Mesothelial cell of epicardium (in vitro differentiated cells): ENCODE measurements around the gene MEST. TPM values are rescaled to one million over a fixed set of nuclear protein-coding genes. Genes with fewer than 3 reads are reported as not detected.

Source experiments
- DNase-seq, 2 experiments: peaks; one replicate each; pipeline ENCODE4 v3.0.0; 2021; ENCODE audit warnings: low spot score in 2 of 2; ENCODE audit not compliant: unreplicated experiment in 2 of 2
- H3K27ac Mint-ChIP-seq: 2 replicates; pipeline ENCODE4 v1.8.0; 2021; ENCODE audit warnings: mixed read lengths
- H3K27me3 Mint-ChIP-seq: 2 replicates; pipeline ENCODE4 v1.8.0; 2021; ENCODE audit warnings: low read depth, mixed read lengths
- H3K36me3 Mint-ChIP-seq: 2 replicates; pipeline ENCODE4 v1.8.0; 2021; ENCODE audit warnings: mixed read lengths
- H3K4me1 Mint-ChIP-seq: 2 replicates; pipeline ENCODE4 v1.8.0; 2021; ENCODE audit warnings: mixed read lengths
- H3K4me3 Mint-ChIP-seq: 2 replicates; pipeline ENCODE4 v1.8.0; 2021; ENCODE audit warnings: mild to moderate bottlenecking, moderate library complexity, mixed read lengths
- H3K9me3 Mint-ChIP-seq: 2 replicates; pipeline ENCODE4 v1.8.0; 2021; ENCODE audit warnings: mixed read lengths
- CTCF ChIP-seq: fragments of 200-600 bp; sonication (generic); IDR thresholded peaks from one replicate; pipeline ENCODE4 v1.5.0; 2021; ENCODE audit warnings: antibody characterized with exemption; ENCODE audit not compliant: unreplicated experiment
- microRNA-seq: library from miRNA; unstranded; fragments of <30 nt; microRNA quantifications from one replicate; pipeline ENCODE4 v1.2.0, GENCODE V29; 2021; ENCODE audit warnings: inconsistent platforms, mixed read lengths
- total RNA-seq: library from RNA; stranded (reverse); gene quantifications from 3 replicates; pipeline ENCODE4 v1.2.1, GENCODE V29; 2021

Gene MEST
- total RNA-seq, 1 donor from 2014 or later, result 616 TPM

- no peaks in the 10 kb centered on the region for H3K4me1 Mint-ChIP-seq
- no peak overlapping the region for H3K4me3 Mint-ChIP-seq
- no peaks in the 10 kb centered on the region for H3K9me3 Mint-ChIP-seq
- TF ChIP-seq CTCF, result no peak
- no peaks in the 10 kb centered on the region for H3K27me3 Mint-ChIP-seq
- peaks cover 22% of the 10 kb centered on the region for H3K36me3 Mint-ChIP-seq
- no peak for DNase-seq
- no peak overlapping the region for H3K27ac Mint-ChIP-seq
Observed at GRCh38 chr7:130543487-130544010, 51.7 kb downstream of the MEST start.

GRCh38 chr7:130544356-130544755 is 52.5 kb downstream of the MEST start:
- Mint-ChIP-seq H3K27ac (no peak overlapping the region), H3K4me3 (no peak overlapping the region), H3K4me1 (no peaks in the 10 kb centered on the region), H3K27me3 (no peaks in the 10 kb centered on the region), H3K36me3 (peaks cover 26% of the 10 kb centered on the region), H3K9me3 (no peaks in the 10 kb centered on the region)
- no peak for TF ChIP-seq CTCF
- no peak for DNase-seq

GRCh38 chr7:130553398-130554029 is 61.6 kb downstream of the MEST start:
- DNase-seq, result no peak
- Mint-ChIP-seq H3K4me3 (no peak overlapping the region), H3K27me3 (no peaks in the 10 kb centered on the region), H3K9me3 (peaks cover 10% of the 10 kb centered on the region), H3K4me1 (peaks cover 29% of the 10 kb centered on the region), H3K36me3 (peaks cover 23% of the 10 kb centered on the region), H3K27ac (peak overlapping the region; percentile 2)
- no peak for TF ChIP-seq CTCF

GRCh38 chr7:130554481-130554880 is 62.6 kb downstream of the MEST start:
- DNase-seq, result no peak
- Mint-ChIP-seq H3K9me3 (peaks cover 10% of the 10 kb centered on the region), H3K27me3 (no peaks in the 10 kb centered on the region), H3K4me1 (peaks cover 29% of the 10 kb centered on the region), H3K36me3 (peaks cover 25% of the 10 kb centered on the region), H3K27ac (peak overlapping the region; percentile 26), H3K4me3 (no peak overlapping the region)
- no peak for TF ChIP-seq CTCF

Small RNA genes within 50 kb of the gene (microRNA-seq; reads per million reads assigned to microRNA genes)
- gene MIR335, result 9,994 reads per million, percentile 96 among the genes with 10 or more reads in this experiment

Other genes starting within 250 kb of the MEST start
- 0.54 to 0.73 TPM (median 0.72 TPM) in 3 replicates for gene CPA2, start 225.2 kb upstream of the MEST start, total RNA-seq
- gene CPA4, start 198.9 kb upstream of the MEST start, total RNA-seq, result 3.9 to 5.8 TPM (median 4.1 TPM) in 3 replicates
- gene CPA5, start 147.3 kb upstream of the MEST start, total RNA-seq, result 0.58 TPM in 1 of 3 replicates, not detected in the others
- gene CPA1, start 111.6 kb upstream of the MEST start, total RNA-seq, result 0.75 to 1.4 TPM (median 1.1 TPM) in 3 replicates
- gene CEP41, start 51.1 kb upstream of the MEST start, total RNA-seq, result 21.7 to 22.5 TPM (median 22.1 TPM) in 3 replicates
- 54.1 to 56.4 TPM (median 55.0 TPM) in 3 replicates for gene COPG2, start 176.7 kb downstream of the MEST start, total RNA-seq
- gene TSGA13, start 194.5 kb downstream of the MEST start, total RNA-seq, result not detected in 3 replicates
- 0.87 to 1.0 TPM (median 1.0 TPM) in 3 replicates for gene KLF14, start 242.1 kb downstream of the MEST start, total RNA-seq